GM12878 (cell line): ENCODE results near the gene AUNIP. TPM values are rescaled to one million over a fixed set of nuclear protein-coding genes. Genes with fewer than 3 reads are reported as not detected.

Experiments used
- ATAC-seq: fragments of 200-7000 bp; cut with Tn5 transposase; 3 replicates; pipeline ENCODE4 v1.9.1; 2020; ENCODE audit warnings: mild to moderate bottlenecking, moderate library complexity
- BruUV-seq: library from RNA; stranded (reverse); fragments of 400-500 nt; replicated peaks from 2 replicates; lab custom pipeline; 2021; lab: Mats Ljungman, UMichigan
- CTCF ChIA-PET: fragments of 300-600 bp; sonication (Branson Sonifier 250); formaldehyde crosslinking; extraction: SDS; loops from one replicate; lab custom pipeline; 2021; ENCODE audit warnings: inconsistent platforms; lab: Yijun Ruan, JAX
- POLR2A ChIA-PET: fragments of 350-600 bp; formaldehyde crosslinking; extraction: SDS; loops from one replicate; lab custom pipeline; 2021; ENCODE audit warnings: inconsistent platforms; lab: Charles Lee
- RAD21 ChIA-PET: fragments of 300-600 bp; sonication (Branson Sonifier 250); formaldehyde crosslinking; loops from one replicate; lab custom pipeline; 2023; ENCODE audit warnings: antibody characterized with exemption; ENCODE audit not compliant: unreplicated experiment; lab: Charles Lee
- SMC1A ChIA-PET: fragments of 300-600 bp; sonication (Branson Sonifier 250); formaldehyde crosslinking; loops from one replicate; lab custom pipeline; 2023; ENCODE audit not compliant: unreplicated experiment, uncharacterized antibody; lab: Charles Lee
- DNase-seq: peaks from one replicate; pipeline ENCODE4 v3.0.0-alpha.2; 2011; ENCODE audit warnings: low read depth, low spot score
- FAIRE-seq: peaks from 3 replicates; lab custom pipeline; 2011; peaks lifted over from hg19 to GRCh38; lab: Jason Lieb, UNC
- H2AFZ ChIP-seq: 2 replicates; pipeline ENCODE4 v1.6.0; 2011; ENCODE audit warnings: low read depth, low read length, control low read depth; ENCODE audit not compliant: control insufficient read depth
- H3K27ac ChIP-seq: 2 replicates; pipeline ENCODE4 v1.5.1; 2011; ENCODE audit warnings: control low read depth; ENCODE audit not compliant: control insufficient read depth, insufficient read depth
- H3K27me3 ChIP-seq, 2 experiments: replicated peaks in 1 of 2; 2 replicates each; pipeline versions ENCODE4 v1.6.0 to v1.6.1; 2011; ENCODE audit warnings: low read length in 1 of 2; ENCODE audit not compliant: control insufficient read depth in 2 of 2, insufficient read depth in 2 of 2
- H3K36me3 ChIP-seq, 2 experiments: 2 replicates each; pipeline ENCODE4 v1.5.1; 2011; ENCODE audit warnings: low read length in 1 of 2; ENCODE audit not compliant: control insufficient read depth in 2 of 2, insufficient read depth in 2 of 2
- H3K4me1 ChIP-seq: 2 replicates; pipeline ENCODE4 v1.6.1; 2011; ENCODE audit warnings: mild to moderate bottlenecking, low read length, moderate library complexity, mixed read lengths; ENCODE audit not compliant: control insufficient read depth, insufficient read depth
- H3K4me2 ChIP-seq: 2 replicates; pipeline ENCODE4 v1.6.0; 2011; ENCODE audit warnings: control low read depth; ENCODE audit not compliant: control insufficient read depth, insufficient read depth
- H3K4me3 ChIP-seq: fragments of 200-600 bp; sonication (generic); 2 replicates; pipeline ENCODE4 v1.5.1; 2016
- H3K79me2 ChIP-seq: 2 replicates; pipeline ENCODE4 v1.6.0; 2011; ENCODE audit warnings: low read length; ENCODE audit not compliant: control insufficient read depth, insufficient read depth
- H3K9ac ChIP-seq: 2 replicates; pipeline ENCODE4 v1.8.0; 2011; ENCODE audit warnings: low read length, control low read depth, mixed read lengths; ENCODE audit not compliant: control insufficient read depth, insufficient read depth
- H3K9me3 ChIP-seq: replicated peaks from 3 replicates; pipeline ENCODE4 v1.5.1; 2011; ENCODE audit warnings: mild to moderate bottlenecking, low read length; ENCODE audit not compliant: control insufficient read depth, insufficient read depth
- H4K20me1 ChIP-seq: 2 replicates; pipeline ENCODE4 v1.6.0; 2011; ENCODE audit not compliant: control insufficient read depth, insufficient read depth
- CEBPZ ChIP-seq: fragments of 150-350 bp; IDR thresholded peaks from 2 replicates; pipeline ENCODE4 v1.6.1; 2016; ENCODE audit warnings: low read depth, low read length
- EED ChIP-seq: sonication (generic); IDR thresholded peaks from 2 replicates; pipeline ENCODE4 v1.6.1; 2016; ENCODE audit warnings: antibody characterized with exemption, low read depth
- EGR1 ChIP-seq, 2 experiments: IDR thresholded peaks; 1 replicate in 1 of 2; 2 replicates in 1 of 2; pipeline ENCODE4 v1.6.1; 2011 to 2012; ENCODE audit warnings: low read depth in 2 of 2, low read length in 2 of 2, borderline replicate concordance in 1 of 2, mild to moderate bottlenecking in 1 of 2, moderate library complexity in 1 of 2
- ETV6 ChIP-seq, 2 experiments: fragments of 450-650 bp in 1 of 2; IDR thresholded peaks in 1 of 2; conservative IDR thresholded peaks in 1 of 2; 2 replicates each; pipeline ENCODE4 v1.6.1; 2014; ENCODE audit warnings: antibody characterized with exemption in 1 of 2, borderline replicate concordance in 1 of 2, low read depth in 1 of 2, mild to moderate bottlenecking in 1 of 2, moderate library complexity in 1 of 2
- GATAD2B ChIP-seq: fragments of 450-650 bp; conservative IDR thresholded peaks from 2 replicates; pipeline ENCODE4 v1.6.1; 2017; ENCODE audit warnings: low read depth, mild to moderate bottlenecking, moderate library complexity
- MEF2B ChIP-seq: fragments of 450-650 bp; IDR thresholded peaks from 2 replicates; pipeline ENCODE4 v1.6.1; 2018; ENCODE audit warnings: mild to moderate bottlenecking, moderate library complexity; ENCODE audit not compliant: partially characterized antibody, poor library complexity, severe bottlenecking
- PAX5 ChIP-seq: IDR thresholded peaks from 2 replicates; pipeline ENCODE4 v1.6.1; 2011; ENCODE audit warnings: low read depth, low read length, borderline replicate concordance
- RAD51 ChIP-seq: fragments of 450-650 bp; IDR thresholded peaks from 2 replicates; pipeline ENCODE4 v1.6.1; 2016; ENCODE audit warnings: moderate library complexity, mild to moderate bottlenecking, inconsistent platforms
- RB1 ChIP-seq: fragments of 450-650 bp; formaldehyde crosslinking; IDR thresholded peaks from 2 replicates; pipeline ENCODE4 v1.6.1; 2017; ENCODE audit warnings: mild to moderate bottlenecking, borderline replicate concordance
- RCOR1 ChIP-seq: conservative IDR thresholded peaks from 2 replicates; pipeline ENCODE4 v1.6.1; 2012; ENCODE audit warnings: low read depth, low read length, improper control_type of control experiment
- SMARCA5 ChIP-seq: fragments of 450-650 bp; IDR thresholded peaks from 2 replicates; pipeline ENCODE4 v1.6.1; 2017; ENCODE audit warnings: mild to moderate bottlenecking
- SP1 ChIP-seq: IDR thresholded peaks from one replicate; pipeline ENCODE4 v1.6.1; 2011; ENCODE audit warnings: low read depth, low read length
- SPI1 ChIP-seq: IDR thresholded peaks from 2 replicates; pipeline ENCODE4 v1.6.1; 2011; ENCODE audit warnings: low read depth, mild to moderate bottlenecking, low read length, moderate library complexity, borderline replicate concordance; ENCODE audit not compliant: insufficient read depth
- TCF3 ChIP-seq: IDR thresholded peaks from 2 replicates; pipeline ENCODE4 v1.6.1; 2012; ENCODE audit warnings: low read depth, mild to moderate bottlenecking, low read length, borderline replicate concordance; ENCODE audit not compliant: insufficient read depth
- YBX1 ChIP-seq: fragments of 450-650 bp; IDR thresholded peaks from 2 replicates; pipeline ENCODE4 v1.6.1; 2016; ENCODE audit warnings: antibody characterized with exemption
- ZNF217 ChIP-seq: fragments of 450-650 bp; IDR thresholded peaks from 2 replicates; pipeline ENCODE4 v1.6.1; 2017; ENCODE audit warnings: antibody characterized with exemption, mild to moderate bottlenecking
- ZNF384 ChIP-seq: IDR thresholded peaks from 2 replicates; pipeline ENCODE4 v1.6.1; 2012; ENCODE audit warnings: low read depth, mild to moderate bottlenecking, low read length, improper control_type of control experiment, borderline replicate concordance
- WGBS: methylation state at CpG from one replicate; pipeline ENCODE4 v1.1.6; 2016; ENCODE audit warnings: low lambda C conversion rate; ENCODE audit not compliant: insufficient replicate concordance, insufficient coverage; ENCODE audit errors: missing lambda C conversion rate; 5-methylcytosine and 5-hydroxymethylcytosine counted together
- in situ Hi-C: fragments of 300-500 bp; cut with MboI; formaldehyde crosslinking; loops from 9 replicates; pipeline ENCODE4 v1.14.3; 2018; ENCODE audit warnings: mixed read lengths
- intact Hi-C: fragments of 100-400 bp; cut with micrococcal nuclease; formaldehyde crosslinking; loops from one replicate; pipeline ENCODE4 v1.14.2; 2022; ENCODE audit not compliant: unreplicated experiment
- polyA plus RNA-seq, 11 experiments: library from polyadenylated mRNA; depleted of rRNA in 4 of 11; unstranded in 6 of 11; stranded (reverse) in 5 of 11; fragments of >200 nt; fragmentation: Nextera tagmentation in 4 of 11; fragmentation: Illumina TruSeq in 1 of 11; extraction: Ambion mirVana in 4 of 11; extraction: Trizol in 1 of 11; gene quantifications; 1 replicate in 1 of 11; 2 replicates in 10 of 11; pipeline versions ENCODE4 v1.2.1 to v1.2.3, GENCODE V29; 2011 to 2016; ENCODE audit warnings: inconsistent platforms in 2 of 11, missing spikeins in 2 of 11, low read depth in 1 of 11
- total RNA-seq, 4 experiments: library from RNA; depleted of rRNA in 3 of 4; stranded (reverse); fragments of >200 nt in 3 of 4; fragmentation: Illumina TruSeq in 1 of 4; extraction: Trizol in 1 of 4; gene quantifications; 2 replicates each; pipeline versions ENCODE4 v1.2.1 to v1.2.3, GENCODE V29; 2013 to 2021

AUNIP gene
- total and polyA plus RNA-seq, 10 of the 15 experiments (the other 5 are each of a cell fraction or from before 2014, with no cell fraction given), result 3.9 to 20.0 (median 12.7) TPM

GRCh38 chr1:25874209-25874608 is 15.0 kb upstream of the AUNIP start:
- no peak for FAIRE-seq
- H3K27ac ChIP-seq, result 0 out of 2 replicates have a peak overlapping the region, but pooled peaks have one; percentile 5
- no peaks in the 10 kb centered on the region; a peak in 1 of 4 replicates for H3K27me3 ChIP-seq
- H3K4me2 ChIP-seq, result peak overlapping the region; percentile 92
- no peaks in the 10 kb centered on the region for H4K20me1 ChIP-seq
- no peak overlapping the region for H2AFZ ChIP-seq
- intact Hi-C loops (no loop called here), in situ Hi-C loops (no loop called here)
- ChIA-PET RAD21 (interaction anchor here (0.5 to 2.0 kb wide), 5 partner anchors 21 to 123 kb away, joined by 3 to 13 read pairs (median 4); partner anchors contain the start of genes MTFR1L and PAFAH2), SMC1A (interaction anchor here (0.8 to 1.7 kb wide), 9 partner anchors 10 to 123 kb away, joined by 3 to 8 read pairs (median 4); partner anchors contain the start of gene PAFAH2), POLR2A (interaction anchor here (0.5 to 3.6 kb wide), 6 partner anchors 12 to 137 kb away, joined by 3 to 26 read pairs (median 5); partner anchors contain the start of genes AUNIP, MTFR1L and PAFAH2), CTCF (interaction anchor here (0.9 to 3.1 kb wide), 7 partner anchors 12 to 123 kb away, joined by 3 to 25 read pairs (median 6); partner anchors contain the start of gene PAFAH2)
- WGBS, result 92% methylated on average over 3 of the region's 3 CpGs
- peaks cover 9% of the 10 kb centered on the region for H3K79me2 ChIP-seq
- H3K9ac ChIP-seq, result peak overlapping the region; percentile 76
- H3K9me3 ChIP-seq, result no peaks in the 10 kb centered on the region
- peak overlapping the region; percentile 76 for H3K4me3 ChIP-seq
- ATAC-seq, result no peak
- no TSS peak for BruUV-seq
- no peak for TF ChIP-seq TCF3
- no peak for TF ChIP-seq SMARCA5
- no peak for TF ChIP-seq CEBPZ
- no peak for TF ChIP-seq EGR1 (IDR thresholded peaks at IDR 0.05; ENCODE audit: borderline replicate concordance in 1 of 2, low read depth in 2 of 2, low read length in 2 of 2)
- TF ChIP-seq RB1, result no peak
- TF ChIP-seq SPI1, result no peak
- no peak for TF ChIP-seq GATAD2B
- TF ChIP-seq PAX5, result no peak
- no peak for TF ChIP-seq RAD51
- no peak for TF ChIP-seq MEF2B
- TF ChIP-seq EED, result no peak
- no peak for TF ChIP-seq YBX1
- TF ChIP-seq ETV6 (conservative IDR thresholded peaks at IDR 0.05 in 1 of 2, IDR thresholded peaks at IDR 0.05 in 1 of 2; ENCODE audit: borderline replicate concordance in 1 of 2, low read depth in 1 of 2), result no peak
- TF ChIP-seq ZNF384, result no peak
- TF ChIP-seq SP1, result no peak
- TF ChIP-seq RCOR1, result no peak
- TF ChIP-seq ZNF217, result no peak
- no peak for DNase-seq
- H3K4me1 ChIP-seq, result peaks cover 34% of the 10 kb centered on the region
- H3K36me3 ChIP-seq, result no peaks in the 10 kb centered on the region
